Natural killer cell treated with Interleukin-12 subunit alpha and Interleukin-12 subunit beta and Interleukin-15 and Interleukin-18, amount 100 ng/mL, for 72 hours (primary cell): ENCODE measurements around the gene FOXN4. TPM values are rescaled to one million over a fixed set of nuclear protein-coding genes. Genes with fewer than 3 reads are reported as not detected.
A peak's percentile ranks its signal among the peaks of the same experiment; 100 is the strongest.

Source experiments
- ATAC-seq, 2 donors: fragments of 150-1000 bp; cut with Tn5 transposase in 1 of 2; sonication (Bioruptor Pico), chemical (Tn5 transposase) in 1 of 2; 2 replicates each; pipeline ENCODE4 v1.10.0; 2021
- DNase-seq: peaks from one replicate; pipeline ENCODE4 v3.0.0; 2022; ENCODE audit warnings: low spot score
- H3K27ac Mint-ChIP-seq, 2 donors: 1 replicate in 1 of 2; 2 replicates in 1 of 2; pipeline ENCODE4 v1.8.0; 2022; ENCODE audit warnings: mixed read lengths in 2 of 2, mild to moderate bottlenecking in 1 of 2, moderate library complexity in 1 of 2
- H3K27me3 Mint-ChIP-seq, 2 donors: 1 replicate in 1 of 2; 2 replicates in 1 of 2; pipeline ENCODE4 v1.8.0; 2022; ENCODE audit warnings: mixed read lengths in 2 of 2
- H3K36me3 Mint-ChIP-seq: one replicate; pipeline ENCODE4 v1.8.0; 2022; ENCODE audit warnings: mixed read lengths
- H3K4me1 Mint-ChIP-seq, 2 donors: 1 replicate in 1 of 2; 2 replicates in 1 of 2; pipeline ENCODE4 v1.8.0; 2022; ENCODE audit warnings: low read depth in 2 of 2, mixed read lengths in 2 of 2, mild to moderate bottlenecking in 1 of 2
- H3K4me3 Mint-ChIP-seq: one replicate; pipeline ENCODE4 v1.8.0; 2022; ENCODE audit warnings: mixed read lengths
- H3K9me3 Mint-ChIP-seq: 2 replicates; pipeline ENCODE4 v1.8.0; 2022; ENCODE audit warnings: mixed read lengths
- total RNA-seq, 2 donors: library from RNA; stranded (reverse); gene quantifications; one replicate each; pipeline ENCODE4 v1.2.3, GENCODE V29; 2022

FOXN4 gene
- not detected for total RNA-seq

GRCh38 chr12:109308534-109309380, at the start of gene FOXN4:
Gene FOXN4 (minus strand): TSS chr12:109309284. CDS start chr12:109308321, 963 bp downstream.
- H3K27ac Mint-ChIP-seq, result no peak within 1 kb of the TSS
- no peaks in the 10 kb centered on the region for H3K9me3 Mint-ChIP-seq
- ATAC-seq, result no peak
- H3K4me1 Mint-ChIP-seq, result peaks cover 6 to 7% of the 10 kb centered on the region in 2 donors
- DNase-seq, result no peak
- H3K4me3 Mint-ChIP-seq, result peak within 1 kb of the TSS; percentile 83
- H3K27me3 Mint-ChIP-seq, result peaks cover 48 to 65% of the 10 kb centered on the region in 2 donors
- peaks cover 6% of the 10 kb centered on the region for H3K36me3 Mint-ChIP-seq

- peak; percentile 81 to 97 for ATAC-seq
- peaks cover 12 to 16% of the 10 kb centered on the region in 2 donors for H3K27me3 Mint-ChIP-seq
- H3K27ac Mint-ChIP-seq, result peak overlapping the region in 1 of 2 donors; percentile 43
- no peak for DNase-seq
- no peaks in the 10 kb centered on the region for H3K9me3 Mint-ChIP-seq
- H3K36me3 Mint-ChIP-seq, result no peaks in the 10 kb centered on the region
- H3K4me3 Mint-ChIP-seq, result peak overlapping the region; percentile 70
- H3K4me1 Mint-ChIP-seq, result peaks cover 0 to 9% of the 10 kb centered on the region in 2 donors
Measured at GRCh38 chr12:109358154-109358869, 49.2 kb upstream of the FOXN4 start.

- Mint-ChIP-seq H3K4me3 (no peak overlapping the region), H3K36me3 (no peaks in the 10 kb centered on the region), H3K27ac (no peak overlapping the region), H3K4me1 (peaks cover 0 to 9% of the 10 kb centered on the region in 2 donors), H3K9me3 (no peaks in the 10 kb centered on the region), H3K27me3 (peaks cover 16 to 17% of the 10 kb centered on the region in 2 donors)
- no peak for DNase-seq
- ATAC-seq, result no peak
Measured at GRCh38 chr12:109357032-109357431, 47.9 kb upstream of the FOXN4 start.

- ATAC-seq (no peak), DNase-seq (no peak)
- Mint-ChIP-seq H3K4me1 (peaks cover 0 to 9% of the 10 kb centered on the region in 2 donors), H3K27ac (no peak overlapping the region), H3K9me3 (no peaks in the 10 kb centered on the region), H3K27me3 (peaks cover 16 to 17% of the 10 kb centered on the region in 2 donors), H3K36me3 (no peaks in the 10 kb centered on the region), H3K4me3 (no peak overlapping the region)
Measured at GRCh38 chr12:109356577-109356976, 47.5 kb upstream of the FOXN4 start.

- DNase-seq (no peak), ATAC-seq (no peak)
- H3K36me3 Mint-ChIP-seq, result no peaks in the 10 kb centered on the region
- H3K4me1 Mint-ChIP-seq, result no peaks in the 10 kb centered on the region
- H3K4me3 Mint-ChIP-seq, result no peak overlapping the region
- H3K9me3 Mint-ChIP-seq, result no peaks in the 10 kb centered on the region
- H3K27ac Mint-ChIP-seq, result no peak overlapping the region
- peaks cover 0 to 14% of the 10 kb centered on the region in 2 donors for H3K27me3 Mint-ChIP-seq
Measured at GRCh38 chr12:109352184-109352583, 43.1 kb upstream of the FOXN4 start.

- H3K27me3 Mint-ChIP-seq, result peaks cover 15 to 16% of the 10 kb centered on the region in 2 donors
Measured at GRCh38 chr12:109347589-109347988, 38.5 kb upstream of the FOXN4 start, which contains the start of gene MYO1H. Gene MYO1H (plus strand): TSS chr12:109347900. CDS start chr12:109347961, 61 bp downstream.

GRCh38 chr12:109346920-109347319, 37.8 kb upstream of the FOXN4 start:
- H3K36me3 Mint-ChIP-seq, result no peaks in the 10 kb centered on the region
- no peak overlapping the region for H3K4me3 Mint-ChIP-seq
- peaks cover 12 to 15% of the 10 kb centered on the region in 2 donors for H3K27me3 Mint-ChIP-seq
- H3K9me3 Mint-ChIP-seq, result no peaks in the 10 kb centered on the region
- DNase-seq (no peak), ATAC-seq (no peak)
- no peaks in the 10 kb centered on the region for H3K4me1 Mint-ChIP-seq
- H3K27ac Mint-ChIP-seq, result no peak overlapping the region

More at GRCh38 chr12:109347589-109347988, 38.5 kb upstream of the FOXN4 start, which contains the start of gene MYO1H:
- no peaks in the 10 kb centered on the region for H3K4me1 Mint-ChIP-seq
- no peak within 1 kb of the TSS for H3K27ac Mint-ChIP-seq
- H3K9me3 Mint-ChIP-seq, result no peaks in the 10 kb centered on the region
- no peaks in the 10 kb centered on the region for H3K36me3 Mint-ChIP-seq
- no peak for ATAC-seq
- no peak for DNase-seq
- no peak within 1 kb of the TSS for H3K4me3 Mint-ChIP-seq

- ATAC-seq (no peak), DNase-seq (no peak)
- Mint-ChIP-seq H3K4me3 (no peak overlapping the region), H3K27ac (no peak overlapping the region), H3K9me3 (no peaks in the 10 kb centered on the region), H3K36me3 (no peaks in the 10 kb centered on the region), H3K27me3 (peaks cover 11 to 15% of the 10 kb centered on the region in 2 donors), H3K4me1 (no peaks in the 10 kb centered on the region)
Measured at GRCh38 chr12:109345428-109345827, 36.3 kb upstream of the FOXN4 start.

GRCh38 chr12:109343677-109344076, 34.6 kb upstream of the FOXN4 start:
- Mint-ChIP-seq H3K36me3 (no peaks in the 10 kb centered on the region), H3K27me3 (peaks cover 13 to 23% of the 10 kb centered on the region in 2 donors), H3K27ac (no peak overlapping the region), H3K9me3 (no peaks in the 10 kb centered on the region), H3K4me3 (no peak overlapping the region), H3K4me1 (no peaks in the 10 kb centered on the region)
- DNase-seq (no peak), ATAC-seq (no peak)

- ATAC-seq (no peak), DNase-seq (no peak)
- no peak overlapping the region for H3K27ac Mint-ChIP-seq
- no peaks in the 10 kb centered on the region for H3K9me3 Mint-ChIP-seq
- H3K4me3 Mint-ChIP-seq, result no peak overlapping the region
- H3K36me3 Mint-ChIP-seq, result no peaks in the 10 kb centered on the region
- peaks cover 12 to 19% of the 10 kb centered on the region in 2 donors for H3K27me3 Mint-ChIP-seq
- no peaks in the 10 kb centered on the region for H3K4me1 Mint-ChIP-seq
Measured at GRCh38 chr12:109336593-109336992, 27.5 kb upstream of the FOXN4 start.

GRCh38 chr12:109334887-109335286, 25.8 kb upstream of the FOXN4 start:
- DNase-seq, result no peak
- H3K4me1 Mint-ChIP-seq, result no peaks in the 10 kb centered on the region
- no peak for ATAC-seq
- H3K36me3 Mint-ChIP-seq, result no peaks in the 10 kb centered on the region
- peaks cover 14 to 19% of the 10 kb centered on the region in 2 donors for H3K27me3 Mint-ChIP-seq
- H3K9me3 Mint-ChIP-seq, result no peaks in the 10 kb centered on the region
- no peak overlapping the region for H3K4me3 Mint-ChIP-seq
- H3K27ac Mint-ChIP-seq, result no peak overlapping the region

- DNase-seq, result no peak
- no peak overlapping the region for H3K27ac Mint-ChIP-seq
- no peaks in the 10 kb centered on the region for H3K36me3 Mint-ChIP-seq
Measured at GRCh38 chr12:109331301-109331952, 22.3 kb upstream of the FOXN4 start.

GRCh38 chr12:109330282-109331230, 21.5 kb upstream of the FOXN4 start:
- H3K36me3 Mint-ChIP-seq, result no peaks in the 10 kb centered on the region
- no peak overlapping the region for H3K27ac Mint-ChIP-seq
- peaks cover under 1 to 8% of the 10 kb centered on the region in 2 donors for H3K27me3 Mint-ChIP-seq
- H3K4me3 Mint-ChIP-seq, result no peak overlapping the region
- no peaks in the 10 kb centered on the region for H3K4me1 Mint-ChIP-seq
- ATAC-seq (no peak), DNase-seq (no peak)
- H3K9me3 Mint-ChIP-seq, result no peaks in the 10 kb centered on the region

More at GRCh38 chr12:109331301-109331952, 22.3 kb upstream of the FOXN4 start:
- Mint-ChIP-seq H3K9me3 (no peaks in the 10 kb centered on the region), H3K4me3 (no peak overlapping the region), H3K4me1 (no peaks in the 10 kb centered on the region), H3K27me3 (peaks cover 9 to 13% of the 10 kb centered on the region in 2 donors)
- ATAC-seq, result no peak
